Astrocyte (in vitro differentiated cells and primary cell): Measurements from ENCODE around the gene KRT33A. TPM values are rescaled to one million over a fixed set of nuclear protein-coding genes. Genes with fewer than 3 reads are reported as not detected.
A peak's percentile ranks its signal among the peaks of the same experiment; 100 is the strongest.

Source experiments
- DNase-seq: peaks from one replicate; pipeline ENCODE4 v3.0.0-alpha.2; 2010; ENCODE audit warnings: low read depth
- FAIRE-seq: peaks from 2 replicates; lab custom pipeline; 2011; peaks lifted over from hg19 to GRCh38; lab: Jason Lieb, UNC
- H2AFZ ChIP-seq: 2 replicates; pipeline ENCODE4 v1.6.0; 2012; ENCODE audit warnings: low read depth, low read length, inconsistent platforms
- H3K27ac ChIP-seq: 2 replicates; pipeline ENCODE4 v1.5.1; 2011; ENCODE audit warnings: low read depth, low read length, inconsistent platforms
- H3K27me3 ChIP-seq: 2 replicates; pipeline ENCODE4 v1.6.0; 2011; ENCODE audit warnings: low read length, inconsistent platforms; ENCODE audit not compliant: insufficient read depth
- H3K36me3 ChIP-seq: 2 replicates; pipeline ENCODE4 v1.5.1; 2011; ENCODE audit warnings: low read length, inconsistent platforms; ENCODE audit not compliant: insufficient read depth
- H3K4me1 ChIP-seq: 2 replicates; pipeline ENCODE4 v1.5.1; 2011; ENCODE audit warnings: low read length, inconsistent platforms; ENCODE audit not compliant: insufficient read depth
- H3K4me2 ChIP-seq: 2 replicates; pipeline ENCODE4 v1.6.0; 2012; ENCODE audit warnings: low read length, inconsistent platforms
- H3K4me3 ChIP-seq: 2 replicates; pipeline ENCODE4 v1.5.1; 2011; ENCODE audit warnings: low read depth, mild to moderate bottlenecking, low read length, inconsistent platforms; ENCODE audit not compliant: insufficient read depth
- H3K79me2 ChIP-seq: 2 replicates; pipeline ENCODE4 v1.6.0; 2012; ENCODE audit warnings: mild to moderate bottlenecking, low read length, inconsistent platforms; ENCODE audit not compliant: insufficient read depth
- H3K9ac ChIP-seq: 2 replicates; pipeline ENCODE4 v1.6.0; 2012; ENCODE audit warnings: mild to moderate bottlenecking, low read length, inconsistent platforms
- H3K9me3 ChIP-seq: 2 replicates; pipeline ENCODE4 v1.5.1; 2012; ENCODE audit warnings: low read depth, mild to moderate bottlenecking, low read length, inconsistent platforms; ENCODE audit not compliant: insufficient read depth
- H4K20me1 ChIP-seq: 2 replicates; pipeline ENCODE4 v1.6.0; 2012; ENCODE audit warnings: low read length, inconsistent platforms; ENCODE audit not compliant: insufficient read depth
- H3K27ac Mint-ChIP-seq: one replicate; pipeline ENCODE4 v1.8.0; 2021; ENCODE audit warnings: mild to moderate bottlenecking, mixed read lengths; ENCODE audit not compliant: unreplicated experiment
- H3K27me3 Mint-ChIP-seq: one replicate; pipeline ENCODE4 v1.8.0; 2021; ENCODE audit warnings: low read depth, mixed read lengths; ENCODE audit not compliant: unreplicated experiment
- H3K36me3 Mint-ChIP-seq: one replicate; pipeline ENCODE4 v1.8.0; 2021; ENCODE audit warnings: low read depth, mixed read lengths; ENCODE audit not compliant: unreplicated experiment
- H3K4me1 Mint-ChIP-seq: one replicate; pipeline ENCODE4 v1.8.0; 2021; ENCODE audit warnings: low read depth, mixed read lengths; ENCODE audit not compliant: unreplicated experiment
- H3K4me3 Mint-ChIP-seq: one replicate; pipeline ENCODE4 v1.8.0; 2021; ENCODE audit warnings: mild to moderate bottlenecking, moderate library complexity, mixed read lengths; ENCODE audit not compliant: unreplicated experiment
- H3K9me3 Mint-ChIP-seq: one replicate; pipeline ENCODE4 v1.8.0; 2021; ENCODE audit warnings: mild to moderate bottlenecking, mixed read lengths; ENCODE audit not compliant: unreplicated experiment
- CTCF ChIP-seq: IDR thresholded peaks from 2 replicates; pipeline ENCODE4 v1.5.1; 2011; ENCODE audit warnings: low read depth, mild to moderate bottlenecking, inconsistent platforms, low read length, moderate library complexity; ENCODE audit not compliant: insufficient read depth
- EZH2 ChIP-seq: IDR thresholded peaks from 2 replicates; pipeline ENCODE4 v1.6.1; 2012; ENCODE audit warnings: mild to moderate bottlenecking, low read length, inconsistent platforms; ENCODE audit not compliant: insufficient read depth
- total RNA-seq: library from RNA; stranded (reverse); gene quantifications from 2 replicates; pipeline ENCODE4 v1.2.1, GENCODE V29; 2021

KRT33A gene
- total RNA-seq, 1 donor from 2014 or later = not detected

- H3K4me3 ChIP-seq = no peak overlapping the region
- peak overlapping the region; percentile 19 for H2AFZ ChIP-seq
- Mint-ChIP-seq H3K27me3 (peaks cover 2% of the 10 kb centered on the region), H3K4me1 (no peaks in the 10 kb centered on the region), H3K27ac (no peak overlapping the region), H3K36me3 (peaks cover 3% of the 10 kb centered on the region), H3K9me3 (peaks cover 9% of the 10 kb centered on the region), H3K4me3 (no peak overlapping the region)
- FAIRE-seq (peak; percentile 73), DNase-seq (peak; percentile 55)
- no peaks in the 10 kb centered on the region for H3K4me1 ChIP-seq
- no peaks in the 10 kb centered on the region for H4K20me1 ChIP-seq
- no peak for TF ChIP-seq EZH2
- TF ChIP-seq CTCF = peak; percentile 97
- H3K27me3 ChIP-seq = no peaks in the 10 kb centered on the region
- H3K9ac ChIP-seq = no peak overlapping the region
- no peaks in the 10 kb centered on the region for H3K36me3 ChIP-seq
- no peak overlapping the region for H3K27ac ChIP-seq
- H3K4me2 ChIP-seq = no peak overlapping the region
- no peaks in the 10 kb centered on the region for H3K9me3 ChIP-seq
- no peaks in the 10 kb centered on the region for H3K79me2 ChIP-seq
Observed at GRCh38 chr17:41322094-41322902, 28.3 kb downstream of the KRT33A start.

DNA sequence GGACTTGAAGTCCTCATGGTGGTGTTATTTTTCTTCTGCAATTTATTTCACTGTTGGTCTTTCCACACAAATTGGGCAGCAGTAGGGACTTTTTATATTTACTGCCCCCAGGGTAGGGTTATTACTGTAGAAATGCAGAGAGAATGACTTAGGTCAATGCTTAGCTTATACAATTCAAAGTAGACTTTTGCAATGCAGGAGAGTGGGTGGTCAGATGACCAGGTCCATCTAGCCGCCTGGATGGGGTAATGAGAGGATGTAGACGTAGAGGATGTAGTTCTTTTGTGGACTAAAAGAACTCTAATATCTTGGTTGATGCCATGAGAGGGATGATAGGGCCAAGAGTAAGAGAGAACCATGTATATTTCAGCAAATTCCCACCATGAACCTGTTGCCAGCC, 32.4 kb downstream of the KRT33A start:
- Histone ChIP-seq H3K36me3 (no peaks in the 10 kb centered on the region), H3K9me3 (no peaks in the 10 kb centered on the region), H3K4me1 (no peaks in the 10 kb centered on the region), H3K9ac (no peak overlapping the region), H3K27me3 (no peaks in the 10 kb centered on the region), H3K4me3 (no peak overlapping the region), H3K4me2 (no peak overlapping the region), H4K20me1 (no peaks in the 10 kb centered on the region), H2AFZ (no peak overlapping the region), H3K27ac (no peak overlapping the region), H3K79me2 (no peaks in the 10 kb centered on the region)
- peaks cover 15% of the 10 kb centered on the region for H3K27me3 Mint-ChIP-seq
- H3K4me1 Mint-ChIP-seq = no peaks in the 10 kb centered on the region
- H3K36me3 Mint-ChIP-seq = peaks cover 3% of the 10 kb centered on the region
- DNase-seq = no peak
- peaks cover 9% of the 10 kb centered on the region for H3K9me3 Mint-ChIP-seq
- no peak for FAIRE-seq
- H3K27ac Mint-ChIP-seq = no peak overlapping the region
- no peak overlapping the region for H3K4me3 Mint-ChIP-seq
- no peak for TF ChIP-seq EZH2
- TF ChIP-seq CTCF = no peak

DNA sequence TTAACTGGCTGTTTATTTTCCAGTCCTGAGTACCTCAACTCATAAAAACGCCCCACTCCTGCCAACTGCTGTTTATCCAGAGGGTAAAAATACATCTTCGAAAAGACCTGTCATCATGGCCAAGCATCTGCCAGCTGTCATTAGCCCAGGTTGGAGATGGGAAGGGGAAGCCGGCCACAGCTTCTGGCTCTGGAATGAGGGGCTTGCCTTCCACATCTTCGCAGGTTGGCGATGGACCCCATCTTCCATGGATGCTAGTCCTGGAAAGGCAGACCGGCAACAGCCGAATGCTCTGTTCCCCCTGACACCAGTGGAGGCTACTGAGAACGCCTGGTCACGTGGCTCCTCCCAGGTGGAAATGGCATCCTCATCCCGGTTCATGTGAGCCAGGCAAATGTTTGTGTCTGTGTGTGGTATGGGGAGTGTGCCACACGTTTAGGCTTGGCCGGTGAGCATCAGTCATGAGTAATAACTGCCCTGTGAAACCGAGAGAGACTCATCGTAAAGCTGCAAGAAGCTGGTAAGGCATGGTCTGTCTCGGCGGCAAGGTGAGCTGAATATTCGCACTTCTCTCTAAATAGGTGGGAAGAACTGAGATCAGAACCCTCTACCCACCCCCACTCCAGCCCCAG, 34.7 kb downstream of the KRT33A start:
- H3K79me2 ChIP-seq = no peaks in the 10 kb centered on the region
- Mint-ChIP-seq H3K9me3 (peaks cover 9% of the 10 kb centered on the region), H3K27ac (peak overlapping the region; percentile 41), H3K4me3 (no peak overlapping the region), H3K36me3 (peaks cover 3% of the 10 kb centered on the region), H3K4me1 (no peaks in the 10 kb centered on the region), H3K27me3 (peaks cover 26% of the 10 kb centered on the region)
- no peak for TF ChIP-seq CTCF
- TF ChIP-seq EZH2 = no peak
- H3K4me1 ChIP-seq = no peaks in the 10 kb centered on the region
- H4K20me1 ChIP-seq = no peaks in the 10 kb centered on the region
- DNase-seq (no peak), FAIRE-seq (no peak)
- no peaks in the 10 kb centered on the region for H3K9me3 ChIP-seq
- no peak overlapping the region for H3K9ac ChIP-seq
- H3K4me3 ChIP-seq = no peak overlapping the region
- no peak overlapping the region for H3K4me2 ChIP-seq
- no peaks in the 10 kb centered on the region for H3K36me3 ChIP-seq
- no peak overlapping the region for H2AFZ ChIP-seq
- no peaks in the 10 kb centered on the region for H3K27me3 ChIP-seq
- H3K27ac ChIP-seq = no peak overlapping the region
